DMS153 treated with DMSO at 0.1 percent for 48 hours (cell line): ENCODE data around the gene CDH23.

Experiments
- DNase-seq: peaks from one replicate; lab custom pipeline; 2025; ENCODE audit not compliant: unreplicated experiment; lab: John Stamatoyannopoulos, UW

CDH23 gene

GRCh38 chr10:71695502-71696476, 299.1 kb downstream of the CDH23 start:
- no peak for DNase-seq

GRCh38 chr10:71696628-71697326, 300.1 kb downstream of the CDH23 start:
- DNase-seq: no peak

- no peak for DNase-seq
Measured at GRCh38 chr10:71697938-71698709, 301.4 kb downstream of the CDH23 start.

GRCh38 chr10:71698737-71699136, 302.0 kb downstream of the CDH23 start:
- DNase-seq: no peak

GRCh38 chr10:71700731-71701368, 304.1 kb downstream of the CDH23 start:
- no peak for DNase-seq

GRCh38 chr10:71701496-71702132, 304.9 kb downstream of the CDH23 start:
- no peak for DNase-seq

GRCh38 chr10:71703577-71703976, 306.9 kb downstream of the CDH23 start:
- DNase-seq: no peak

- DNase-seq: no peak
Measured at GRCh38 chr10:71704816-71705215, 308.1 kb downstream of the CDH23 start.

GRCh38 chr10:71705582-71705981, 308.9 kb downstream of the CDH23 start:
- DNase-seq: no peak

- no peak for DNase-seq
Measured at GRCh38 chr10:71706216-71707121, 309.7 kb downstream of the CDH23 start.

GRCh38 chr10:71707240-71707789, 310.6 kb downstream of the CDH23 start:
- no peak for DNase-seq

GRCh38 chr10:71708301-71708703, 311.6 kb downstream of the CDH23 start:
- DNase-seq: no peak

- no peak for DNase-seq
Measured at GRCh38 chr10:71708897-71709882, 312.5 kb downstream of the CDH23 start.

GRCh38 chr10:71710519-71710918, 313.8 kb downstream of the CDH23 start:
- DNase-seq: no peak

GRCh38 chr10:71711052-71711623, 314.4 kb downstream of the CDH23 start:
- no peak for DNase-seq

- no peak for DNase-seq
Measured at GRCh38 chr10:71712170-71712569, 315.4 kb downstream of the CDH23 start.

GRCh38 chr10:71712572-71713134, 315.9 kb downstream of the CDH23 start:
- DNase-seq: no peak
